Body of pancreas (tissue), 4 donors: Measurements from ENCODE around the gene SLC5A4. TPM values are rescaled to one million over a fixed set of nuclear protein-coding genes. Genes with fewer than 3 reads are reported as not detected.
A peak's percentile ranks its signal among the peaks of the same experiment; 100 is the strongest.

Experiments used
- ATAC-seq: fragments of 150-250 bp; one replicate; pipeline ENCODE4 v1.9.1; 2016
- DNase-seq, 4 donors: peaks; one replicate each; pipeline ENCODE4 v3.0.0-alpha.2; 2019
- H3K27ac ChIP-seq, 4 donors: fragments of 200-600 bp; sonication (generic); 1 replicate in 3 of 4; 2 replicates in 1 of 4; pipeline versions ENCODE4 v1.5.1 to v1.6.1; 2016 to 2019; ENCODE audit warnings: mild to moderate bottlenecking in 1 of 4, mixed read lengths in 1 of 4, moderate library complexity in 1 of 4
- H3K27me3 ChIP-seq, 2 donors: fragments of 200-600 bp; sonication (generic); one replicate each; pipeline ENCODE4 v1.6.0; 2016; ENCODE audit warnings: mild to moderate bottlenecking in 1 of 2
- H3K36me3 ChIP-seq, 2 donors: fragments of 200-600 bp; sonication (generic); replicated peaks in 1 of 2; 2 replicates each; pipeline ENCODE4 v1.5.1; 2016; ENCODE audit warnings: low read depth in 2 of 2; ENCODE audit not compliant: insufficient read depth in 1 of 2
- H3K4me1 ChIP-seq: fragments of 200-600 bp; sonication (generic); one replicate; pipeline ENCODE4 v1.6.0; 2016
- H3K4me3 ChIP-seq, 2 donors: fragments of 200-600 bp; sonication (generic); 1 replicate in 1 of 2; 2 replicates in 1 of 2; pipeline ENCODE4 v1.5.1; 2016 to 2019
- H3K9me3 ChIP-seq, 3 donors: fragments of 200-600 bp; sonication (generic); 1 replicate in 2 of 3; 2 replicates in 1 of 3; pipeline ENCODE4 v1.5.1; 2016
- CTCF ChIP-seq, 7 experiments: fragments of 450-650 bp in 4 of 7; fragments of 200-600 bp in 3 of 7; sonication (generic) in 3 of 7; IDR thresholded peaks; one replicate each; pipeline ENCODE4 v1.5.1; 2016 to 2019; ENCODE audit warnings: antibody characterized with exemption in 7 of 7
- POLR2A ChIP-seq, 3 donors: fragments of 450-650 bp; IDR thresholded peaks; one replicate each; pipeline ENCODE4 v1.6.1; 2016; ENCODE audit warnings: antibody characterized with exemption in 3 of 3, mild to moderate bottlenecking in 2 of 3
- WGBS, 2 donors: methylation state at CpG; one replicate each; pipeline ENCODE4 v1.1.5; 2017; 5-methylcytosine and 5-hydroxymethylcytosine counted together
- intact Hi-C: fragments of 100-400 bp; cut with DNase I; formaldehyde crosslinking; loops from one replicate; pipeline ENCODE4 v1.15.1; 2023
- total RNA-seq, 2 donors: library from RNA; depleted of rRNA; stranded (reverse); fragments of >200 nt; gene quantifications; one replicate each; pipeline ENCODE4 v1.1.0, GENCODE V29; 2016

SLC5A4 gene
- total RNA-seq, 2 donors from 2014 or later: 0.26 to 0.33 TPM

DNA sequence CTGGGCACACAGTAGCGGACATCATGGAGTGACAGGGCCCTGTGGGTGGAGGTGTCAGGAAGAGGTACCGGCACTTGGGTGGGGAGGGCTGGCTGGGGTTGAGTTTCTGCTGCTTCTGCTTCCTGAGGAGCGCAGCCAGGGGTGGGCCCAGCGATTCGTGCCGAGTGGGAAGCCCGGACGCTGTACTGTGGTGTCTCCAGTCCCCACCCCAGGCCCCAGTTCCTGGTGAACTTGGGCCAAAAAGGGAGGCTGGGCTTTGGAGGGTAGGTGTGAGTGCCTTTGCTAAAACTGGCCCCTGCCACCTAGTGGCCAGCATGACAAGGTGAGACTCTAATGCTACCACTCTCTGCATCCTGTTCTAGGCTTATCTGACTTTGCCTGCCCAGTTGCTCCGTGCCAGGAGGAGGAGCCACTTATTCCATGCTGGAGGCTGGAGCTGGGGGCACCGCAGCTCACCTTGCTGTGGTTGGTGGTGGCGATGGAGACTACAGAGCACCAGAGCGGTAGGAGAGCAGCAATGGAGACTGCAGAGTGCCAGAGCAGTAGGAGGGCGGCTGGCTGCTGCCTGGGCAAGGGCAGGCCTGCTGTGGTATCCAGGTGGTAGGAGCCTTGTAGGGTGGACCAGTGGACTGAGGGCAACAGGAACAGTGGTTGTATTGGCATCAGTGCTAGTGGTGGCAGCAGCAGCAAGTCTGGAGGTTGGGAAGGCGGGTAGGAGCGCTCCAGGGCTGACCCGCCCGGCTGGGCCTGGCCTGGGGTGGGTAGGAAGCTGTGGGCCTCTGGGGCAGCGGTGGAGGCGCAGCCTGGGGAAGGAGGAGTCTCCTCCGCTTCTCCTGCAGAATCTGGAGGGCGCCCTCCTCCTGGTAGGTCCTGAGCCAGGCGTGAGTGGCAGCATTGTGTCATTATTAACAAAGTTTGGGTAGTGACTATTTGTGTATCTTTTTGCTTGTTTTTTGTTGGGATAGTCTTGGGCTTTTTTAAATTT lies 48.1 kb downstream of the SLC5A4 start:
- Histone ChIP-seq H3K27me3 (peaks cover 0 to 6% of the 10 kb centered on the region in 2 donors), H3K36me3 (no peaks in the 10 kb centered on the region), H3K4me1 (peaks cover 14% of the 10 kb centered on the region), H3K4me3 (no peak overlapping the region), H3K9me3 (no peaks in the 10 kb centered on the region), H3K27ac (no peak overlapping the region)
- TF ChIP-seq CTCF (IDR thresholded peaks at IDR 0.05) (peak; percentile 33 to 63 (median 50)), POLR2A (IDR thresholded peaks at IDR 0.05) (no peak)
- DNase-seq: peak in 3 of 4 donors; percentile 55 to 58 (median 58)
- intact Hi-C loops: loop anchor here (10.0 kb wide), 1 partner anchor 232 kb away; no protein-coding TSS in a partner anchor
- 54 to 65% methylated on average over 19 to 21 of the region's 22 CpGs for WGBS, 2 donors
- ATAC-seq: no peak

- no peak for ATAC-seq
- H3K9me3 ChIP-seq: no peaks in the 10 kb centered on the region
- H3K36me3 ChIP-seq: no peaks in the 10 kb centered on the region
- H3K4me3 ChIP-seq: no peak overlapping the region
- H3K4me1 ChIP-seq: peaks cover 14% of the 10 kb centered on the region
- WGBS, 2 donors: 76 to 78% methylated on average over 20 to 21 of the region's 30 CpGs
- peaks cover 0 to 6% of the 10 kb centered on the region in 2 donors for H3K27me3 ChIP-seq
- no peak for DNase-seq
- TF ChIP-seq POLR2A (IDR thresholded peaks at IDR 0.05) (no peak), CTCF (IDR thresholded peaks at IDR 0.05) (no peak)
- intact Hi-C loops: loop anchor here (10.0 kb wide), 1 partner anchor 231 kb away; no protein-coding TSS in a partner anchor
- no peak overlapping the region for H3K27ac ChIP-seq
These were observed 49.0 kb downstream of the SLC5A4 start for GRCh38 chr22:32205974-32206773.

DNA sequence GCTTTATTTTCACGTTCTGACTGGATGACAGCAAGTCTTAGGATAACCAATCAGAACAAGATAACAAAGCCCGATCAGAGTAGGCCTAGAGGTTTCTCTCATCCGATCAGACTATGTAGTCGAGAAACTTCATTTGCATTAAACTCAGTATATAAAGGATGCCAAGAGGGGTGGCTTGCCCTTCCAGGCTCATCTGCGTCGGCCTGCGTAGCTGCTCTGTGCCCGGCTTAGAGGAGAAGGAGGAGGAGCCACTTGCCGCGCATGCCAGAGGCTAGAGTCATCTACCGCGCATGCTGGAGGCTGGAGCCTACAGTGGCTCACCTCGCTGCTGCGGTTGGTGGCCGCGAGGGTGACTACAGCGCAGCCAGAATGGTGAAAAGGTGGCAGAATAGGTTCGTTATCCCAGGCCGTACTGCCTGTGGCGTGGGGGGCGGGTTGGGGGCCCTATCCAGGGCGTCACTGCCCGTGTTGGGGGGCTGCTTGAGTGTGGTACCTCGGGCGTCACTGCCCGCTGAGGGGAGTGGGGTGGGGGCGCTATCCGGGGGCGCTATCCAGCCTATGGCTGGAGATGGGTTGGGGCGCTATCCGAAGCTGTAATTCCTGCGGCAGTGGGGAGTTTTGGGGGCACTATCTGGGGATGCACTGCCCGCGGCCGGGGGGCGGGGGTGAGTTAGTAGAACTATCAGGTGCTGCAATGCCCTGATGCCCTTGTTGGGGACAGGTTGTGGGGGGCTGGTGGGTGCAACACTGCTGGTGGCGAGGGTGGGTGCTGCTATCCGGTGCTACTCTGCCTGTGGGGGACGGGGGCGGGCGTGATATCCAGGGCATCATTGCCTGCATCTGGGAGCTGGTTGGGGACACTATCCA lies 50.1 kb downstream of the SLC5A4 start, which contains the start of gene RFPL2:
Gene RFPL2 (minus strand): TSS at position 218 of the 867 bp plus-strand sequence. CDS start 2,622 bp downstream, outside the sequence.
- 58 to 75% methylated on average over 17 to 37 of the region's 41 CpGs for WGBS, 2 donors
- H3K4me3 ChIP-seq: no peak within 1 kb of the TSS
- no peaks in the 10 kb centered on the region for H3K9me3 ChIP-seq
- H3K27me3 ChIP-seq: peaks cover 0 to 6% of the 10 kb centered on the region in 2 donors
- peak in 3 of 4 donors; percentile 46 to 64 (median 60) for DNase-seq
- H3K36me3 ChIP-seq: no peaks in the 10 kb centered on the region
- ATAC-seq: no peak
- intact Hi-C loops: loop anchor here (10.0 kb wide), 1 partner anchor 230 kb away; no protein-coding TSS in a partner anchor
- peaks cover 14% of the 10 kb centered on the region for H3K4me1 ChIP-seq
- TF ChIP-seq POLR2A (IDR thresholded peaks at IDR 0.05): no peak
- H3K27ac ChIP-seq: no peak within 1 kb of the TSS

DNA sequence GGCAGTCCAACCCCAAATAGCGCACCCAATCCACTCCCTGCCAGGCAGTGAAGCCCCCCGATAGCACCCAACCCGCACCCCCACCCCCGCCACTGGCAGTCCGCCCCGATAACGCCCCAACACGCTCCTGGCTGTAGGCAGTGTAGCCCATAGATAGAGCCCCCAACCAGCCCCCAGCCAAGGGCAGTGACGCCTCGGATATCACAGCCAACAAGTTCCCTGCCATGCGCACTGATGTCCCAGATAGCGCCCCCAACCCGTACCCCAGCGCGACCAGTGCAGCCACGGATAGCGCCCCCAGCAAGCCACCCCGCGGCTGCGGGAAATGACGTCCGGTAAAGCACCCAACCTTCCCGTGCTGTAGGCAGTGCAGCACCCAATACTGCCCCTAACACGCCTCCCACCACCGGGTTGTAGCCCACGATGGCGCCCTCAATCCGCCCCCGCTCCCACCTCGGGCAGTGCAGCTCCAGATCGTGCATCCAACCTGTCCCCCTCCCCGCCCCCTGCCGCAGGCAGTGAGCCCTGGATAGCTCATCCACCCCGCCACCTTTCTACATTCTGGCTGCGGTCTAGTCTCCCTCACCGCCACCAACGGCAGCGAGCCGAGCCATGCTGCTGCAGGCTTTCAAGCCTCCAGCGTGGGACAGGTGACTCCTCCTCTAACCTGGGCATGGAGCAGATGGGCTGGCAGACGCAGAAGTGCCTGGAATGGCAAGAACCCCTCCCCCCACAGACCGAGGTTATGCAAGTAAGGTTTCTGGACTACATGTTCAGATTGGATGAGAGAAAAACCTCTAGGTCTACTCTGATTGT lies 50.9 kb downstream of the SLC5A4 start:
- Histone ChIP-seq H3K27ac (no peak overlapping the region), H3K4me1 (peaks cover 14% of the 10 kb centered on the region), H3K9me3 (no peaks in the 10 kb centered on the region), H3K27me3 (peaks cover 0 to 6% of the 10 kb centered on the region in 2 donors), H3K4me3 (no peak overlapping the region), H3K36me3 (no peaks in the 10 kb centered on the region)
- DNase-seq: peak in 3 of 4 donors; percentile 33 to 47 (median 41)
- intact Hi-C loops: loop anchor here (10.0 kb wide), 1 partner anchor 229 kb away; no protein-coding TSS in a partner anchor
- WGBS, 2 donors: 42 to 47% methylated on average over 24 to 37 of the region's 42 CpGs
- no peak for ATAC-seq
- TF ChIP-seq POLR2A (IDR thresholded peaks at IDR 0.05) (no peak), CTCF (IDR thresholded peaks at IDR 0.05) (no peak)
